Adrenal gland (tissue), 12 donors: ENCODE measurements around the gene CDH4. TPM values are rescaled to one million over a fixed set of nuclear protein-coding genes. Genes with fewer than 3 reads are reported as not detected.

ENCODE experiments used
- DNase-seq, 7 donors: peaks; one replicate each; pipeline ENCODE4 v3.0.0-alpha.2; 2019 to 2020
- H3K27ac ChIP-seq, 5 donors: fragments of 200-600 bp; sonication (generic) in 4 of 5; 1 replicate in 3 of 5; 2 replicates in 2 of 5; pipeline versions ENCODE4 v1.5.1 to v1.8.0; 2016 to 2020; ENCODE audit warnings: mild to moderate bottlenecking in 1 of 5
- H3K27me3 ChIP-seq: fragments of 200-600 bp; 2 replicates; pipeline ENCODE4 v1.8.0; 2021
- H3K36me3 ChIP-seq, 2 donors: fragments of 200-600 bp; replicated peaks in 1 of 2; 1 replicate in 1 of 2; 2 replicates in 1 of 2; pipeline versions ENCODE4 v1.5.1 to v1.8.0; 2018 to 2022
- H3K4me1 ChIP-seq, 2 donors: fragments of 200-600 bp; replicated peaks in 1 of 2; 1 replicate in 1 of 2; 2 replicates in 1 of 2; pipeline versions ENCODE4 v1.5.1 to v1.8.0; 2018 to 2021
- H3K4me3 ChIP-seq, 4 donors: fragments of 200-600 bp; sonication (generic) in 3 of 4; one replicate each; pipeline ENCODE4 v1.5.1; 2016 to 2018
- H3K9me3 ChIP-seq, 3 donors: fragments of 200-600 bp; sonication (generic) in 1 of 3; replicated peaks in 1 of 3; 1 replicate in 2 of 3; 2 replicates in 1 of 3; pipeline versions ENCODE4 v1.5.1 to v1.8.0; 2016 to 2021
- CTCF ChIP-seq, 6 experiments: fragments of 450-650 bp in 4 of 6; fragments of 200-600 bp in 2 of 6; sonication (generic) in 1 of 6; IDR thresholded peaks; 1 replicate in 5 of 6; 2 replicates in 1 of 6; pipeline versions ENCODE4 v1.5.1 to v1.8.0; 2016 to 2021; ENCODE audit warnings: antibody characterized with exemption in 6 of 6, mild to moderate bottlenecking in 2 of 6, moderate library complexity in 1 of 6
- POLR2A ChIP-seq, 2 donors: fragments of 450-650 bp; IDR thresholded peaks; one replicate each; pipeline ENCODE4 v1.6.1; 2017; ENCODE audit warnings: antibody characterized with exemption in 2 of 2, mild to moderate bottlenecking in 2 of 2, moderate library complexity in 1 of 2
- WGBS, 4 donors: extraction: QIAGEN DNeasy Blood & Tissue Kit in 2 of 4; methylation state at CpG; one replicate each; pipeline versions ENCODE4 v1.1.5 to v1.1.7; 2013 to 2017; 5-methylcytosine and 5-hydroxymethylcytosine counted together
- intact Hi-C, 2 donors: fragments of 100-400 bp; cut with DNase I; formaldehyde crosslinking; loops; one replicate each; pipeline versions ENCODE4 v1.14.1 to v1.15.0; 2022 to 2023
- polyA plus RNA-seq, 3 donors: library from polyadenylated mRNA; stranded (reverse); fragments of 200-250 nt in 2 of 3; fragments of 350-450 nt in 1 of 3; fragmentation: Illumina TruSeq in 1 of 3; extraction: RNeasy Lipid Tissue Mini Kit (QIAGEN cat#74804) in 1 of 3; gene quantifications; one replicate each; pipeline ENCODE4 v1.2.3, GENCODE V29; 2013 to 2014
- total RNA-seq, 9 donors: library from RNA; depleted of rRNA in 4 of 9; stranded (reverse); fragments of >200 nt in 4 of 9; fragments of 120-200 nt in 1 of 9; fragmentation: NEBNext Ultra II Directional in 1 of 9; extraction: Animal tissue kit (Norgen Biotek cat#: 25700) in 1 of 9; gene quantifications; one replicate each; pipeline versions ENCODE4 v1.1.0 to v1.2.4, GENCODE V29; 2013 to 2023
- donor health status: healthy with polysubstance abuse.
- donor health status: Bipolar disorder and iron deficiency.
- donor health status: DM: yes; HTN: yes; CAD: no.
- donor health status: DM: no; HTN: no; CAD: no.
- donor health status: DM: no; HTN: no; CAD: no.
- donor health status: DM: yes; HTN: yes; CAD: no.

Gene CDH4
- total and polyA plus RNA-seq, 12 donors = 0.08 to 0.53 (median 0.20) TPM; not detected in 3

DNA sequence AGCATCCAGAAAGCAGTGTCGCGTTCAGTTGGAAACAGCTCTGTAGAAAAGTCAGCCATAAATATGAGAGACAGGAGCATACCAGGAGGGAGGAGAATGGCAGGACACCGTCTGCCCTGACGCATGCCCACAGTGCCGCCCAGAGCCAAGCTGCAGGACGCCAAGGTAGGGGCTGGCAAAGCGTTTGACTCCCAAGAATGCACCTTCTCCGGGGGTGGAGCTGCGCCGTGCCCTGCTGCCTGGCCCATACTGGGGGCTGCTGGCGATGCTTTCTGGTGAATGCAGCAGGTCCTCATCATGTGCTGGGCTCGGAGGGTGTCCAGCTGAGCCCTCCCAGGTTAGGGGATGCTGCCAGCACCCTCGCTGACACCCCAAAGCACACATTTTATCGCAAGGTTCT is 349.8 kb downstream of the CDH4 start:
- Histone ChIP-seq H3K27ac (no peak overlapping the region), H3K4me3 (no peak overlapping the region), H3K9me3 (no peaks in the 10 kb centered on the region), H3K4me1 (no peaks in the 10 kb centered on the region), H3K36me3 (no peaks in the 10 kb centered on the region), H3K27me3 (no peaks in the 10 kb centered on the region)
- DNase-seq = no peak
- TF ChIP-seq POLR2A (IDR thresholded peaks at IDR 0.05) = no peak
- no peak for TF ChIP-seq CTCF (IDR thresholded peaks at IDR 0.05)
- intact Hi-C loops = no loop called here
- WGBS, 4 donors = 83 to 89% (median 85%) methylated on average over 6 to 14 of the region's 14 CpGs

- Histone ChIP-seq H3K4me1 (no peaks in the 10 kb centered on the region), H3K27ac (no peak overlapping the region), H3K9me3 (no peaks in the 10 kb centered on the region), H3K4me3 (no peak overlapping the region), H3K27me3 (no peaks in the 10 kb centered on the region), H3K36me3 (no peaks in the 10 kb centered on the region)
- DNase-seq = no peak
- no peak for TF ChIP-seq CTCF (IDR thresholded peaks at IDR 0.05)
- no peak for TF ChIP-seq POLR2A (IDR thresholded peaks at IDR 0.05)
- intact Hi-C loops = no loop called here
- 81 to 86% (median 83%) methylated on average over 5 of the region's 5 CpGs for WGBS, 4 donors
These were observed 351.7 kb downstream of the CDH4 start for GRCh38 chr20:61603715-61604114.

- intact Hi-C loops = no loop called here
- Histone ChIP-seq H3K27ac (no peak overlapping the region), H3K27me3 (no peaks in the 10 kb centered on the region), H3K9me3 (no peaks in the 10 kb centered on the region), H3K4me3 (no peak overlapping the region), H3K36me3 (no peaks in the 10 kb centered on the region), H3K4me1 (no peaks in the 10 kb centered on the region)
- TF ChIP-seq CTCF (IDR thresholded peaks at IDR 0.05) = no peak
- DNase-seq = no peak
- WGBS, 4 donors = 47 to 56% (median 50%) methylated on average over 7 of the region's 7 CpGs
These were observed 352.5 kb downstream of the CDH4 start for GRCh38 chr20:61604549-61604948.

GRCh38 chr20:61605283-61605682 is 353.2 kb downstream of the CDH4 start:
- Histone ChIP-seq H3K27ac (no peak overlapping the region), H3K9me3 (no peaks in the 10 kb centered on the region), H3K4me1 (no peaks in the 10 kb centered on the region), H3K27me3 (no peaks in the 10 kb centered on the region), H3K4me3 (no peak overlapping the region), H3K36me3 (no peaks in the 10 kb centered on the region)
- no peak for DNase-seq
- intact Hi-C loops = no loop called here
- TF ChIP-seq CTCF (IDR thresholded peaks at IDR 0.05) (no peak), POLR2A (IDR thresholded peaks at IDR 0.05) (no peak)
